Smooth muscle cell (in vitro differentiated cells): ENCODE results near the gene CPB1. TPM values are rescaled to one million over a fixed set of nuclear protein-coding genes. Genes with fewer than 3 reads are reported as not detected.

Source experiments
- DNase-seq: peaks from one replicate; lab custom pipeline; 2025; ENCODE audit not compliant: unreplicated experiment; lab: John Stamatoyannopoulos, UW
- H2AFZ ChIP-seq: fragments of 200-600 bp; sonication (generic); 2 replicates; pipeline ENCODE4 v1.6.0; 2016; ENCODE audit warnings: antibody characterized with exemption, low read depth, mild to moderate bottlenecking
- H3F3A ChIP-seq: fragments of 200-600 bp; sonication (generic); 2 replicates; pipeline ENCODE4 v1.6.0; 2017; ENCODE audit warnings: antibody characterized with exemption, low read depth
- H3K27ac ChIP-seq: fragments of 200-600 bp; sonication (generic); 2 replicates; pipeline ENCODE4 v1.5.1; 2016; ENCODE audit warnings: low read depth, mild to moderate bottlenecking
- H3K27me3 ChIP-seq: fragments of 200-600 bp; sonication (generic); 2 replicates; pipeline ENCODE4 v1.6.1; 2016; ENCODE audit warnings: low read depth, mild to moderate bottlenecking
- H3K36me3 ChIP-seq: fragments of 200-600 bp; sonication (generic); 2 replicates; pipeline ENCODE4 v1.5.1; 2016; ENCODE audit warnings: low read depth
- H3K4me1 ChIP-seq: fragments of 200-600 bp; sonication (generic); 2 replicates; pipeline ENCODE4 v1.5.1; 2016; ENCODE audit warnings: low read depth
- H3K4me2 ChIP-seq: fragments of 200-600 bp; sonication (generic); 2 replicates; pipeline ENCODE4 v1.6.0; 2016; ENCODE audit warnings: mild to moderate bottlenecking
- H3K4me3 ChIP-seq: fragments of 200-600 bp; sonication (generic); 2 replicates; pipeline ENCODE4 v1.5.1; 2016; ENCODE audit warnings: mild to moderate bottlenecking
- H3K79me2 ChIP-seq: fragments of 200-600 bp; sonication (generic); 2 replicates; pipeline ENCODE4 v1.6.0; 2016; ENCODE audit warnings: low read depth, mild to moderate bottlenecking
- H3K9ac ChIP-seq: fragments of 200-600 bp; sonication (generic); 2 replicates; pipeline ENCODE4 v1.6.0; 2016; ENCODE audit warnings: low read depth
- H3K9me3 ChIP-seq: fragments of 200-600 bp; sonication (generic); replicated peaks from 2 replicates; pipeline ENCODE4 v1.5.1; 2016; ENCODE audit warnings: low read depth
- H4K20me1 ChIP-seq: fragments of 200-600 bp; sonication (generic); 2 replicates; pipeline ENCODE4 v1.6.0; 2016; ENCODE audit warnings: low read depth
- WGBS: methylation state at CpG from one replicate; pipeline ENCODE4 v1.1.7; 2016; ENCODE audit warnings: low lambda C conversion rate; 5-methylcytosine and 5-hydroxymethylcytosine counted together
- polyA plus RNA-seq: library from polyadenylated mRNA; unstranded; fragments of >200 nt; fragmentation: Nextera tagmentation; extraction: Ambion mirVana; gene quantifications from 2 replicates; pipeline ENCODE4 v1.2.1, GENCODE V29; 2016
- total RNA-seq: library from RNA; depleted of rRNA; stranded (reverse); fragments of >200 nt; gene quantifications from 2 replicates; pipeline ENCODE4 v1.2.3, GENCODE V29; 2014
- TF ChIP-seq, protein P1 (sequence below): fragments of 200-600 bp; sonication (generic); IDR thresholded peaks from 2 replicates; pipeline ENCODE4 v1.5.1; 2017; ENCODE audit warnings: borderline replicate concordance, mild to moderate bottlenecking, antibody characterized with exemption; ENCODE audit not compliant: insufficient read depth, poor library complexity, severe bottlenecking

Gene CPB1
- total and polyA plus RNA-seq, 2 experiments from 2014 or later, result not detected

DNA sequence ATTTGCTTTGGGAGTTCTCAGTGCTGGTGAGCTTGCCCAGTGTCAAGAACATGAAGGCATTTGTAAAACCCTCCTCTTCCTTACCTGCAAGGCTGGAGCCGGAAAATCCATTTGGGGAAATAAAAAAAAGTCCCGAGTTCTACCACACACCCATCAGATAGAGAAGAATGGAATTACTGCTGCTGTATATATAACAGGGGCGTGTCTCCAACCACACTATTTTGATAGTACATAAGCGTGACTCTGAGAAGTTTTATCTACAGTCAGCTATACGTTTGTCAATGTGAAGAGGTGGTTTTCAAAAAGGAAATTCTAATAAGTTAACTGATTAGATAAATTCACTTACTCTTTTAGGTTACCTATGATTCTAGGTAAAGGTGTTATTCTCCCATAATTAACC lies 36.2 kb downstream of the CPB1 start:
- no peaks in the 10 kb centered on the region for H3K36me3 ChIP-seq
- no peak overlapping the region for H3K9ac ChIP-seq
- H3K27me3 ChIP-seq, result peaks cover 4% of the 10 kb centered on the region
- no peaks in the 10 kb centered on the region for H3F3A ChIP-seq
- no peaks in the 10 kb centered on the region for H3K4me1 ChIP-seq
- TF ChIP-seq, protein P1, sequence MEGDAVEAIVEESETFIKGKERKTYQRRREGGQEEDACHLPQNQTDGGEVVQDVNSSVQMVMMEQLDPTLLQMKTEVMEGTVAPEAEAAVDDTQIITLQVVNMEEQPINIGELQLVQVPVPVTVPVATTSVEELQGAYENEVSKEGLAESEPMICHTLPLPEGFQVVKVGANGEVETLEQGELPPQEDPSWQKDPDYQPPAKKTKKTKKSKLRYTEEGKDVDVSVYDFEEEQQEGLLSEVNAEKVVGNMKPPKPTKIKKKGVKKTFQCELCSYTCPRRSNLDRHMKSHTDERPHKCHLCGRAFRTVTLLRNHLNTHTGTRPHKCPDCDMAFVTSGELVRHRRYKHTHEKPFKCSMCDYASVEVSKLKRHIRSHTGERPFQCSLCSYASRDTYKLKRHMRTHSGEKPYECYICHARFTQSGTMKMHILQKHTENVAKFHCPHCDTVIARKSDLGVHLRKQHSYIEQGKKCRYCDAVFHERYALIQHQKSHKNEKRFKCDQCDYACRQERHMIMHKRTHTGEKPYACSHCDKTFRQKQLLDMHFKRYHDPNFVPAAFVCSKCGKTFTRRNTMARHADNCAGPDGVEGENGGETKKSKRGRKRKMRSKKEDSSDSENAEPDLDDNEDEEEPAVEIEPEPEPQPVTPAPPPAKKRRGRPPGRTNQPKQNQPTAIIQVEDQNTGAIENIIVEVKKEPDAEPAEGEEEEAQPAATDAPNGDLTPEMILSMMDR, result no peak
- H3K9me3 ChIP-seq, result no peaks in the 10 kb centered on the region
- DNase-seq, result no peak
- 81% methylated on average over 5 of the region's 5 CpGs for WGBS
- no peak overlapping the region for H3K4me3 ChIP-seq
- no peak overlapping the region for H3K4me2 ChIP-seq
- H2AFZ ChIP-seq, result no peak overlapping the region
- H4K20me1 ChIP-seq, result no peaks in the 10 kb centered on the region
- no peak overlapping the region for H3K27ac ChIP-seq
- no peaks in the 10 kb centered on the region for H3K79me2 ChIP-seq

DNA sequence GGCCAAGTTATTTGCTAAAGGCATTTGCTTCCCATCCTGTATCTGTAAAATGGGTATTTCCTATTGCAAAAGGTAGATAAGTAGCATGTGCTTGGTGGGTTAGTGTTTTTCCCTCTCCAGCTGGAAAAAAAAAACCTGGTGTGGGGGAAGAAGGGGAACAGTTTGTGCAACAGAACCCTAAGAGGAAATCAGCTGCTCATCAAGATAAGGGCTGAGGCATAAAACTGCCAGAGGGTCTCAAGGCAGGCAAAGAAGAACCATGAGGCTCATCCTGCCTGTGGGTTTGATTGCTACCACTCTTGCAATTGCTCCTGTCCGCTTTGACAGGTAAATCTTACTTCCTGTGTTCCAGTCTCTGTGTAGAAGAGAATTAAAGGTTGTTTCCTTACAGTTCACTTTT lies 37.4 kb downstream of the CPB1 start, which contains the start of gene CPA3:
CPA3 (plus strand) TSS at position 248 of the 400 bp plus-strand sequence; CDS start at position 260, 12 bp downstream.
- Histone ChIP-seq H3K9ac (no peak within 1 kb of the TSS), H3K79me2 (no peaks in the 10 kb centered on the region), H3K9me3 (no peaks in the 10 kb centered on the region), H2AFZ (no peak within 1 kb of the TSS), H3K27ac (no peak within 1 kb of the TSS), H3K36me3 (no peaks in the 10 kb centered on the region), H4K20me1 (no peaks in the 10 kb centered on the region), H3K4me3 (no peak within 1 kb of the TSS), H3F3A (no peaks in the 10 kb centered on the region), H3K4me1 (no peaks in the 10 kb centered on the region), H3K27me3 (peaks cover 4% of the 10 kb centered on the region), H3K4me2 (no peak within 1 kb of the TSS)
- DNase-seq, result no peak
- TF ChIP-seq, protein P1, result no peak
- 76% methylated on average over 1 of the region's 1 CpG for WGBS

DNA sequence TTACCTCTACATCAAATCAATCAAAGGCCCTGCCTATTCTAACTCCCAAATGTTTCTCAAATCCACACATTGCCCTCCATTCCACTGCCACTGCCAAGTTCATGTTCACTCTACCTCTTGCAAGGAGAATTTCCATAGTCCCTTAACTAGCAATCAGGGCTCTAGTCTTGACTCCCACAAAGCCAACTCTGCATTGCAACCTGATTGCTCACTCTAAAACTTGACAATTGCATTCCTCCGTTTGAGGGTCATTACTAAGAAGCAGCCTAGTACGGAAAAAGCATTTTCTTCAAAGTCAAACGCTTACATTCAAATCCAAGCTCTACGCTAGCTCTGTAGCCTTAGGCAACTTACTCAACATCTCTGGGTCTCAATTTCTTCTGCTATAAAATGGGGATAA lies 38.6 kb downstream of the CPB1 start:
- Histone ChIP-seq H2AFZ (no peak overlapping the region), H3K27ac (no peak overlapping the region), H3K9me3 (no peaks in the 10 kb centered on the region), H3K4me1 (no peaks in the 10 kb centered on the region), H3K9ac (no peak overlapping the region), H3K4me2 (no peak overlapping the region), H3K36me3 (no peaks in the 10 kb centered on the region), H3K27me3 (peaks cover 4% of the 10 kb centered on the region), H3K79me2 (no peaks in the 10 kb centered on the region), H3K4me3 (no peak overlapping the region), H3F3A (no peaks in the 10 kb centered on the region), H4K20me1 (no peaks in the 10 kb centered on the region)
- no peak for DNase-seq
- TF ChIP-seq, protein P1, result no peak
- 30% methylated on average over 4 of the region's 4 CpGs for WGBS

GRCh38 chr3:148873270-148873927 lies 45.8 kb downstream of the CPB1 start:
- H3K36me3 ChIP-seq, result no peaks in the 10 kb centered on the region
- no peaks in the 10 kb centered on the region for H3K27me3 ChIP-seq
- no peak overlapping the region for H3K9ac ChIP-seq
- no peaks in the 10 kb centered on the region for H4K20me1 ChIP-seq
- no peaks in the 10 kb centered on the region for H3K4me1 ChIP-seq
- no peak overlapping the region for H3K4me3 ChIP-seq
- H3K27ac ChIP-seq, result no peak overlapping the region
- no peaks in the 10 kb centered on the region for H3K9me3 ChIP-seq
- DNase-seq, result no peak
- TF ChIP-seq, protein P1, result no peak
- no peak overlapping the region for H3K4me2 ChIP-seq
- WGBS, result 83% methylated on average over 9 of the region's 9 CpGs
- H3F3A ChIP-seq, result no peaks in the 10 kb centered on the region
- H3K79me2 ChIP-seq, result no peaks in the 10 kb centered on the region
- no peak overlapping the region for H2AFZ ChIP-seq
